Measurements from ENCODE around the gene MGST3.
"Not testable (repeated sequence)": the region's sequence is repeated elsewhere in the genome, so short reads cannot be mapped to it uniquely, and the experiment has no call there.

The MGST3 gene

GRCh38 chr1:165632491-165632890 is 1.5 kb downstream of the MGST3 start:
- Histone ChIP-seq H3K4me1 (ENCODE audit: control insufficient read depth, insufficient read depth, low read length) (peaks cover 12% of the 10 kb centered on the region), H3K27ac (ENCODE audit: low read depth, low read length) (no peak overlapping the region), H3K9ac (ENCODE audit: low read length) (no peak overlapping the region), H3K36me3 (ENCODE audit: control insufficient read depth, insufficient read depth, low read length) (no peaks in the 10 kb centered on the region), H3K27me3 (ENCODE audit: control insufficient read depth, insufficient read depth, low read length) (no peaks in the 10 kb centered on the region), H3K4me3 (ENCODE audit: low read length) (peak overlapping the region; percentile 90)

- H3K4me3 ChIP-seq (ENCODE audit: low read length): no peak overlapping the region
These were observed 2.6 kb downstream of the MGST3 start for GRCh38 chr1:165633614-165634013.

GRCh38 chr1:165634154-165634921 is 3.3 kb downstream of the MGST3 start:
- peaks cover 5% of the 10 kb centered on the region for H3K36me3 ChIP-seq (ENCODE audit: control insufficient read depth, insufficient read depth, low read length)
- no peak overlapping the region for H3K9ac ChIP-seq (ENCODE audit: low read length)
- no peak overlapping the region for H3K27ac ChIP-seq (ENCODE audit: low read depth, low read length)

More at GRCh38 chr1:165633614-165634013, 2.6 kb downstream of the MGST3 start:
- H3K4me1 ChIP-seq (ENCODE audit: control insufficient read depth, insufficient read depth, low read length): peaks cover 12% of the 10 kb centered on the region
- H3K36me3 ChIP-seq (ENCODE audit: control insufficient read depth, insufficient read depth, low read length): no peaks in the 10 kb centered on the region
- no peak overlapping the region for H3K9ac ChIP-seq (ENCODE audit: low read length)
- H3K27ac ChIP-seq (ENCODE audit: low read depth, low read length): no peak overlapping the region
- H3K27me3 ChIP-seq (ENCODE audit: control insufficient read depth, insufficient read depth, low read length): no peaks in the 10 kb centered on the region

GRCh38 chr1:165635329-165635728 is 4.3 kb downstream of the MGST3 start:
- H3K27ac ChIP-seq (ENCODE audit: low read depth, low read length): no peak overlapping the region
- no peaks in the 10 kb centered on the region for H3K27me3 ChIP-seq (ENCODE audit: control insufficient read depth, insufficient read depth, low read length)
- peaks cover 5% of the 10 kb centered on the region for H3K36me3 ChIP-seq (ENCODE audit: control insufficient read depth, insufficient read depth, low read length)
- H3K9ac ChIP-seq (ENCODE audit: low read length): no peak overlapping the region
- H3K4me1 ChIP-seq (ENCODE audit: control insufficient read depth, insufficient read depth, low read length): peaks cover 12% of the 10 kb centered on the region
- H3K4me3 ChIP-seq (ENCODE audit: low read length): no peak overlapping the region

More at GRCh38 chr1:165634154-165634921, 3.3 kb downstream of the MGST3 start:
- no peaks in the 10 kb centered on the region for H3K27me3 ChIP-seq (ENCODE audit: control insufficient read depth, insufficient read depth, low read length)
- peaks cover 12% of the 10 kb centered on the region for H3K4me1 ChIP-seq (ENCODE audit: control insufficient read depth, insufficient read depth, low read length)
- no peak overlapping the region for H3K4me3 ChIP-seq (ENCODE audit: low read length)

DNA sequence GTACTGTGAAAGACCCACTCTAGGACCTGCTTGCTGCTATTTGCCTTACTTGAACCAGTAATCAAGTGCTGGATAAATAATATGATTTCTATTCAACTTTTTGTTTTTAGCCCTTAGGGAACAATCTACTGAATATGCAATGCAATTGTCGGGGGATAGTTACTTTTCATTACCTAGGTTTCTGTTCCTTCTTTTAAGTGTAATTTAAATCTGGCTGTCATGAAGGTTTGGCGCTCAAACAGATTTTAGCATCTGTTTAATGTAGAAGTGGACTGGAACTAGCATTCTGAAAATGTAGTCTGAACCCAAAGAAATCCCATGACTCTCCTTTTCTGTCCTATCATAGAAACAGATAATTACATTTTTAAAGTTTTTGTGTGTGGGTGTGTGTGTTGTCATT is 4.8 kb downstream of the MGST3 start:
- Histone ChIP-seq H3K4me1 (ENCODE audit: control insufficient read depth, insufficient read depth, low read length) (peaks cover 12% of the 10 kb centered on the region), H3K36me3 (ENCODE audit: control insufficient read depth, insufficient read depth, low read length) (peaks cover 5% of the 10 kb centered on the region), H3K27me3 (ENCODE audit: control insufficient read depth, insufficient read depth, low read length) (no peaks in the 10 kb centered on the region), H3K9ac (ENCODE audit: low read length) (no peak overlapping the region), H3K4me3 (ENCODE audit: low read length) (no peak overlapping the region), H3K27ac (ENCODE audit: low read depth, low read length) (no peak overlapping the region)

DNA sequence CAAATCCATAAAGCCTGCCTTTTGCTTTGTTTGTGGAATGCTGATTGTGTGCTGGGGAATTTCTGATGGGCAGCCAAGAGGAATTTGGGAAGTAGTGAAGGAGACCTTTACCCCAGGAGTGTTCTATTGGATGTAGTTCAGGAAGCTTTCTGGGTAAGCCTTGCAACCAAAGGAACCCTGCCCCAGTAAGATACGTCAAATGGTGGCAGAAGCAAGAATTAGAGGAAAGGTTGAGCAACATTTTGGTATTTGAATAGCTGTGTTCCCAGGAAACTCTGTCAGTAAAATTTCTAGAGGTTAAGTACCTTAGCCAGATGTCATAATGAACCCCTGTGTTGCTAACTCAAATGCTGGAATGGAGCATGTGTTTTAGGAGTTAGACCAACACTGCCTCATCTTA is 6.4 kb downstream of the MGST3 start:
- peaks cover 12% of the 10 kb centered on the region for H3K4me1 ChIP-seq (ENCODE audit: control insufficient read depth, insufficient read depth, low read length)
- H3K27me3 ChIP-seq (ENCODE audit: control insufficient read depth, insufficient read depth, low read length): no peaks in the 10 kb centered on the region
- H3K27ac ChIP-seq (ENCODE audit: low read depth, low read length): no peak overlapping the region
- H3K36me3 ChIP-seq (ENCODE audit: control insufficient read depth, insufficient read depth, low read length): peaks cover 5% of the 10 kb centered on the region
- H3K4me3 ChIP-seq (ENCODE audit: low read length): no peak overlapping the region
- H3K9ac ChIP-seq (ENCODE audit: low read length): no peak overlapping the region

GRCh38 chr1:165638211-165638610 is 7.2 kb downstream of the MGST3 start:
- H3K4me1 ChIP-seq (ENCODE audit: control insufficient read depth, insufficient read depth, low read length); H3K4me3 ChIP-seq (ENCODE audit: low read length); H3K27me3 ChIP-seq (ENCODE audit: control insufficient read depth, insufficient read depth, low read length); H3K27ac ChIP-seq (ENCODE audit: low read depth, low read length); H3K36me3 ChIP-seq (ENCODE audit: control insufficient read depth, insufficient read depth, low read length); H3K9ac ChIP-seq (ENCODE audit: low read length): not testable (repeated sequence)

- H3K4me3 ChIP-seq (ENCODE audit: low read length): no peak overlapping the region
- no peak overlapping the region for H3K27ac ChIP-seq (ENCODE audit: low read depth, low read length)
- no peaks in the 10 kb centered on the region for H3K4me1 ChIP-seq (ENCODE audit: control insufficient read depth, insufficient read depth, low read length)
These were observed 9.0 kb downstream of the MGST3 start for GRCh38 chr1:165639821-165640623.

DNA sequence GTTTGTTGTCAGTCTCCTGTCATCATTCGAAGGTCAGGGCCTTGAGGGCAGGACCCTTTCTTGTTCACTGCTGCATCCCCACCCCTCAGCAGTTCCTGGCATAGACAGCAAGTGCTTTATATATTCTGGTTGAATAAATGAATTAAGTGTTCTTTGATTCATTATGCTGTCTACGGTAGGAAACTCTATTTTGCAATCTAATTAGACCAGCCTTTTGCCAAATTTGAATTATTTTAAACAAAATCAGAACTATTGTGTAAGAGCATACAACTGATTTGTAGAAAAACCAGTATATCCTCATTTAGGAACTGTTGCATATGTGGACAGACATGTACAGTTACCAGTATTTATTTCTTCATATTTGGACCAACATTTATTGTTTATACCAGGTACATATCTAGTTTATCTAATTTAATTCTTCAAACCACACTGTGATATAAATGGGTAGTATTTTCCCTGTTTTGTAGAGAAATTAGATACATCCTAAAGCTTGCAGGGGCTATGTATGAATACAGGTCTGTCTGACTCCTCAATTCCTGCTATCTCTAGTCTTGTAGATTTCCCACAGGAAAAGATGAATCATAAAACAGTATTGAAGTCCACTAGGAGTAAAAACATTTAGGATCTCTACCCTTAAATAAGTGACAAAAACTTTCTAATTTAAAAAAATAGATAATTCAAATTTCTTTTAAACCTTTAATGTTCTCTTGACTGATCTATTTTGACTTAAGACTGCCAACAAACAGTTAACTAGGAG is 10.4 kb downstream of the MGST3 start:
- Histone ChIP-seq H3K27ac (ENCODE audit: low read depth, low read length) (no peak overlapping the region), H3K27me3 (ENCODE audit: control insufficient read depth, insufficient read depth, low read length) (no peaks in the 10 kb centered on the region), H3K4me1 (ENCODE audit: control insufficient read depth, insufficient read depth, low read length) (no peaks in the 10 kb centered on the region), H3K4me3 (ENCODE audit: low read length) (no peak overlapping the region), H3K36me3 (ENCODE audit: control insufficient read depth, insufficient read depth, low read length) (peaks cover 5% of the 10 kb centered on the region), H3K9ac (ENCODE audit: low read length) (no peak overlapping the region)

More at GRCh38 chr1:165639821-165640623, 9.0 kb downstream of the MGST3 start:
- Histone ChIP-seq H3K36me3 (ENCODE audit: control insufficient read depth, insufficient read depth, low read length) (peaks cover 5% of the 10 kb centered on the region), H3K27me3 (ENCODE audit: control insufficient read depth, insufficient read depth, low read length) (no peaks in the 10 kb centered on the region), H3K9ac (ENCODE audit: low read length) (no peak overlapping the region)

DNA sequence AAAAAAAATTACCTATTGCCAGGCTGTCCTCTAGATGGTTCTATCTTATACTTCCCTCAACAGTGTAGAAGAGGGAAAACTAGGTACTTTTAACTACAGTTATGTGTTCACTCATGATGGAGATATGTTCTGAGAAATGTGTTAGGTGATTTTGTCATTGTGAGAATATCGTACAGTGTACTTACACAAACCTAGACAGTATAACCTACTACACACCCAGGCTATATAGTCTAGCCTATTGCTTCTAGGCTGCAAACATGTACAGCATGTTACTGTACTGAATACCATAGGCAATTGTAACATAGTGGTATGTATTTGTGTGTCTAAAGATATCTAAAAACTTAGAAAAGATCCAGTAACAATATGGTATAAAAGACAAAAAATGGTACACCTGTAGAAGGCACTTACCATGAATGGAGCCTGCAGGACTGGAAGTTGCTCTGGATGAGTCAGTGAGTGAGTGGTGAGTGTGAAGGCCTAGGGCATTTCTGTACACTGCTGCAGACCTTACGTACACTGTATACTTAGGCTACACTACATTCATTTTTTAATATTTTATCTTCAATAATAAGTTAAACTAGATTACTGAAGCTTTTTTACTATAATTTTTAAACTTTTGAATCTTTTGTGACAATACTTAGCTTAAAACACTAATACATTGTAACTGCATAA is 13.2 kb downstream of the MGST3 start:
- Histone ChIP-seq H3K27me3 (ENCODE audit: control insufficient read depth, insufficient read depth, low read length) (no peaks in the 10 kb centered on the region), H3K4me1 (ENCODE audit: control insufficient read depth, insufficient read depth, low read length) (no peaks in the 10 kb centered on the region), H3K9ac (ENCODE audit: low read length) (no peak overlapping the region), H3K4me3 (ENCODE audit: low read length) (no peak overlapping the region), H3K27ac (ENCODE audit: low read depth, low read length) (no peak overlapping the region), H3K36me3 (ENCODE audit: control insufficient read depth, insufficient read depth, low read length) (peaks cover 1% of the 10 kb centered on the region)

DNA sequence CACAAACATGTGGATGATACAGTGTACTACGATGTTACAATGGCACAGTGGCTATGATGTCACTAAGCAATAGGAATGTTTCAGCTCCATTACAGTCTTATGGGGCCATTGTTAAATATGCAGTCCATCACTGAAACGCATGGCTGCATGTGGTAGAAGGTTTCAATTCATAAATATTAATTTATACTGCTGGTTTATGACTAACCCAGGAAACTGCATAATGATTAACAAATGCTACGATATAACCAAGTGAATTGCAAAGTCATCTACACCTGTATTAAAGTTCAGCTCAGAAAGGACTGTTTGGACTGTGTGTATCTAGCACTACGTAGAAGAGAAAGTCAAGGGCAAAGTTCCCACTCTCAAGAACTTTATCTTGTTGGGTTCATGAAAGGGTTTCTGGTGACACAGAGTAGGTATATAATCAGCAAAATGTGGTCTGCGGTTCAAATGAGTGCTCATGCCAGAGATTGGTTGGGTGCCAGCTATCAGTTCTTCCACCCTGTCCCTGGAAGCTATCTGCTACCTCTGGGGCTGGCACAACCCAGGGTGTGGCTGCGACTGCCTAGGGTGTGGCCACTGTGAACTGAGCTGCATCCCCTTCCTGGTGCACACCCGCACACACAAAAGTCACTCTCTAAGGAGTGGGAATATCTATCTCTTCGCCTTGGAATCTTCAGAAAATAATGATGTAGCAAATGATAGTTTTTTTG is 14.8 kb downstream of the MGST3 start:
- no peak overlapping the region for H3K27ac ChIP-seq (ENCODE audit: low read depth, low read length)
- peaks cover under 1% of the 10 kb centered on the region for H3K36me3 ChIP-seq (ENCODE audit: control insufficient read depth, insufficient read depth, low read length)
- no peaks in the 10 kb centered on the region for H3K27me3 ChIP-seq (ENCODE audit: control insufficient read depth, insufficient read depth, low read length)
- H3K9ac ChIP-seq (ENCODE audit: low read length): no peak overlapping the region
- H3K4me3 ChIP-seq (ENCODE audit: low read length): no peak overlapping the region
- no peaks in the 10 kb centered on the region for H3K4me1 ChIP-seq (ENCODE audit: control insufficient read depth, insufficient read depth, low read length)

All from rectal smooth muscle tissue (tissue), 1 donor.